Measurements from ENCODE around the gene PRPF19.
A peak's percentile ranks its signal among the peaks of the same experiment; 100 is the strongest.

PRPF19 gene

DNA sequence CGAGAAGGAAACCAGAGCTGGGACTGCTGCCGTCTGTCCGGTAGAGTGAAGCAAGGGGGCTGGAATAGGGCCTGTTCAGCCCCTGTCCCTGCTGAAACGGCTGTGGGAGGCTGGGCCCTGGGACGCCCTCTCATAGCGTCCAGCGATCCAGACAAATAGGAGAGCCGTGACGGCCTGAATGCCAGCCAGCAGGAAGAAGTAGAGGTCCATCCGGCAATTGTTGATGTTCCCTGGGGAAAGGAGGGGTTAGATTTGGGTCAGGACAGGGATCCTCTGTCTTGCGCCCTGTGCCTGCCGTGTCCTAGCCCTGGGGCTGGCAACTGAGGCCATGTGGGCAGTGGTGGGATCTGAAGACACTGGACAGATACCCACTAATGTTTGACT is 30.8 kb upstream of the PRPF19 start:
- no peak for DNase-seq

- no peak for DNase-seq
Measured at GRCh38 chr11:60936467-60937143, 30.2 kb upstream of the PRPF19 start.

DNA sequence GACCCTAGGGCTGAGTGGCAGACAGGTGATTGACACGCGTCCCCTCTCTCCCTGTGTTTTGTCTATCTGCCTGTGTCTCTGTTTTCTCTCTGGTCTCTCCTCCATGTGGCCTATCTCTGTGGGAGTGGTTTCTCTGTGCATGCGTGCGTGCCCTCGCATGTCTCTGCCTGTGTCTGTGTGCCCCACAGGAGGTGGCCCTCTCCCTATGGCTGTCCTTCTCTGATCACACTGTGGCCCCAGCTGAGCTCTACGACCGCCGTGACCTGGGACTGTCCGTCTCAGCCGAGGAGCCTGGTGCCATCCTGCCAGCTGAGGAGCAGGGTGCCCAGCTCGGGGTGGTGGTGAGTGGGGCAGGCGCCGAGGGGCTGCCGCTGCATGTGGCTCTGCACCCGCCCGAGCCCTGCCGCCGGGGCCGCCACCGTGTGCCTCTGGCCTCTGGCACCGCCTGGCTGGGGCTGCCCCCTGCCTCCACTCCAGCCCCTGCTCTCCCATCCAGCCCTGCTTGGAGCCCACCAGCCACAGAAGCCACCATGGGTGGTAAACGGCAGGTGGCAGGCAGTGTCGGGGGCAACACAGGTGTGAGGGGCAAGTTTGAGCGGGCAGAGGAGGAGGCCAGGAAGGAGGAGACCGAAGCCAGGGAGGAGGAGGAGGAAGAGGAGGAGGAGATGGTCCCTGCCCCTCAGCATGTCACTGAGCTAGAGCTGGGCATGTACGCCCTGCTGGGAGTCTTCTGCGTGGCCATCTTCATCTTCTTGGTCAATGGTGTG is 29.5 kb upstream of the PRPF19 start:
- no peak for DNase-seq

DNA sequence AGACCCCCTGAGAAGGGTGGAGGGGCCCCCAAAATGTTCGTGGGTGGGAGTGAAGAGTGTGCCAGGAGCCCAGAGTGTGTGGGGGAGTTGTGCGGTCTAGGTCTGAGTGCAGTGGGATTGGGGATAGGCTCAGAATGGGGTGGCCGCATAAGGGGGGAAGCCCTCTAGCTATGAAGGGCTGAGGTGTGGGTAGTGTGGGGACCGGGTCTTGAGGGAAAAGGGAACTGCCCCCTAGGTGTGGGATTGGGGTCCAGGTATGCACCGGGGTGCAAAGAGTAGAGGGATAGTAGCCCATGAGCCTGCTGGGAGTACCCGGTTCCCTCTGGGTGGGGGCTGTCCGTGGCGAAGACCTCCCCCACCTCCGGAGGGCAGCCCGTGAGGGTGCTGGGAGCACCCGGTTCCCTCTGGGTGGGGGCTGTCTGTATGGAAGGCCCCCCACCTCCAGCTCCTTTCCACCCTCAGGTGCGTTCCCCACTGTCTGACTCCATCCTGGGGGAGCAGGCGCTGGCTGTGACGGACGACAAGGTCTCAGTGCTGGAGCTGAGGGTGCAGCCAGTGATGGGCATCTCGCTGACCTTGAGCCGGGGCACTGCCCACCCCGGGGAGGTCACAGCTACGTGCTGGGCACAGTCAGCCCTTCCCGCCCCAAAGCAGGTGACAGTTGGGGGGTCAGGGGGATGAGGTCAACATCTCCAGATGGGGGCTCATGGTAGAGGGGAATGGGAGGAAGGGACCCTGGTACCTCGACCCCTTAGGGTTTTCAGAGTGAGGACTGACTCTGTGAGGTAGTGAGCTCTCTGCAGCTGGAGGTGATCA is 28.6 kb upstream of the PRPF19 start:
- DNase-seq: no peak

DNA sequence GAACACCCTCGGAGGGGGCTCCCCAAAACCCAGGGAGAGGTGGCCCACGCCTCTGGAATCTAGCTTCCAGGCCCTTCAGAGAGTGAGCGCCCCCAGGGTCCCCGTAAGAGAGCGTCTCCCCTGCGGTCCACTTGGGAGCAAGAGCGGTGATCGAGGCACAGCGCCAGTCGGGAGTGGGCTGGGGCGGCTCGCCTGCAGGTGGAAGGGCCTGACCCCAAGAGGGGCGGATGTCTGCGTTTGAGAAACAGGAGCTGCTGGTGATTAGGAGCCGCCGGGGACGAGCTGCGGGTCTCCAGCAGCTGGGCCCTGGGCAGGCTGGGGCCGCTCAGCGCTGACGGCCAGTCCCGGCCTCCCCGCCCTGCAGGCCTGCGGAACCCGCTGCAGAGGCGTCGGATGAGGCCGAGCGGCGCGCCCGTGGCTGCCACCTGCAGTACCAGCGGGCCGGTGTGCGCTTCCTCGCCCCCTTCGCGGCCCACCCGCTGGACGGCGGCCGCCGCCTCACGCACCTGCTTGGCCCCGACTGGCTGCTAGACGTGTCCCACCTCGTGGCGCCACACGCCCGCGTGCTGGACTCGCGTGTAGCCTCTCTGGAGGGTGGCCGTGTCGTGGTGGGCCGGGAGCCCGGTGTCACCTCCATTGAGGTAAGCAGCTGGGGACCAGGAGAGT is 27.9 kb upstream of the PRPF19 start:
- DNase-seq: no peak

DNA sequence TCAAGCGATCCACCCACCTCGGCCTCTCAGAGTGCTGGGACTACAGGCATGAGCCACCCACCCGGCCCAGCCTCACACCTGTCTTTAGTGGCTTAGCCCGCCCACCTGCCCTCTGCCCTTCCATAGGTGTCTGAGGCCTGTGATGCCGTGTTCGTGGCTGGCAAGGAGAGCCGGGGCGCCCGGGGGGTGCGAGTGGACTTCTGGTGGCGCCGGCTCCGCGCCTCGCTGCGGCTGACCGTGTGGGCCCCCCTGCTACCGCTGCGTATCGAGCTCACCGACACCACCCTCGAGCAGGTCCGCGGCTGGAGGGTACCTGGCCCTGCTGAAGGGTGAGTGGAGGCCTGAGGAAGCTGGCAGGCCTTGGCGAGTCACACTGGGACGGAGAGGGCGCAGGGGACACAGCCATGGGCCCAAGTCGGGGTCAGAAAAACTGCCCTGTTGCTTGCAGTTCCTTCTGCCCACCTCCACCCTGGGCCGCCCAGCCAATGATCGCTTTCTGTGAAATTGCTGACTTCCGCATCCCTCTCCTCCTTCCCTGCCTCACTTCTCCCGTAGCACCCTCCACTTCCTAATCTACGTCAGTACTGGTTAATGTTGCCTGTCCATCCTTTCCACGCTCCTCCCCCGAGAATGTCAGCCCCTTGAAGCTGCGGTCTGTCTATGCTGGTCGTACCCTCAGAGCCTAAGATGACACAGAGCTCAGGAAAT is 27.2 kb upstream of the PRPF19 start:
- no peak for DNase-seq

GRCh38 chr11:60932605-60933356 is 26.4 kb upstream of the PRPF19 start:
- DNase-seq: no peak

- no peak for DNase-seq
Measured at GRCh38 chr11:60931917-60932316, 25.5 kb upstream of the PRPF19 start.

GRCh38 chr11:60930394-60930793 is 24.0 kb upstream of the PRPF19 start:
- DNase-seq: no peak

DNA sequence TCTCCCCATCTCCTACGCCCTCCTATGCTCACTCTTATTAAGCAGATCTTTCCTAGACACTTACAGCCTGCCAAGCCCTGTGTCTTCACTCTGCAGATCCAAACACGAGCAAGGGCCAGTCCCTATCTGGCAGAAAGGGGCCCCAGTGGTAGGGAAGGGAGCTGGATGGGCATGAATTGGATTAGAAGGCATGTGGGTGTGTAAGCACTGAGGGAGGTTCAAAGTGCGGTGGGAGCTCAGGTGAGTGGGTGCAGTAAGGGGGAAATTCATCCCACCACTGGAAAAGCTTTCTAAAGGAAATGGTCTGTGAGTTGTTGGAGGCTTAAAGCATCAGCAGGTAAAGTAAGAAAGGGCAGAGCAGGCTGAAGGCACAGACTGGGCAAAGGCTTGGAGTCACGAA is 23.4 kb upstream of the PRPF19 start:
- DNase-seq: no peak

- no peak for DNase-seq
Measured at GRCh38 chr11:60928563-60929001, 22.2 kb upstream of the PRPF19 start.

- DNase-seq: no peak
Measured at GRCh38 chr11:60927600-60927999, 21.2 kb upstream of the PRPF19 start.

- no peak for DNase-seq
Measured at GRCh38 chr11:60927061-60927592, 20.7 kb upstream of the PRPF19 start.

- peak; percentile 18 for DNase-seq
Measured at GRCh38 chr11:60926500-60926899, 20.1 kb upstream of the PRPF19 start.

- DNase-seq: no peak
Measured at GRCh38 chr11:60925868-60926267, 19.5 kb upstream of the PRPF19 start.

GRCh38 chr11:60924906-60925853 is 18.8 kb upstream of the PRPF19 start:
- DNase-seq: no peak

- peak; percentile 83 for DNase-seq
Measured at GRCh38 chr11:60924110-60924905, 17.9 kb upstream of the PRPF19 start, which contains the start of gene TMEM132A. Gene TMEM132A (plus strand): TSS chr11:60924460. CDS start chr11:60924634, 174 bp downstream.

DNA sequence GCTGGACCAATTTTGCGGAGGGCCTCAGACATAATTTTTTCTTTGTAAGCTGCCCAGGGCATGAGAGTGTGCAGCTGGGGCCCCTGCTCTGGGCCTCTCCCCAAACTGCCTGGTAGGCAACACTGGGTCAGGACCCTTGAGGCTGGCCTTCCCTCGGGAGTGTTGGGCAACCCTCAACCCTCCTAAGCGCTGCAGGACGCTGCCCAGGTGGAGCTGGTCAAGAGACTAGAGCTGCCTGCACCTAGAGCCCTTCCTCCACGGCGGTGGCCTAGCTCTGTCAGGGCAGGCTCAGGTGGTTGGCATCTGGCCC is 17.4 kb upstream of the PRPF19 start:
- DNase-seq: no peak

DNA sequence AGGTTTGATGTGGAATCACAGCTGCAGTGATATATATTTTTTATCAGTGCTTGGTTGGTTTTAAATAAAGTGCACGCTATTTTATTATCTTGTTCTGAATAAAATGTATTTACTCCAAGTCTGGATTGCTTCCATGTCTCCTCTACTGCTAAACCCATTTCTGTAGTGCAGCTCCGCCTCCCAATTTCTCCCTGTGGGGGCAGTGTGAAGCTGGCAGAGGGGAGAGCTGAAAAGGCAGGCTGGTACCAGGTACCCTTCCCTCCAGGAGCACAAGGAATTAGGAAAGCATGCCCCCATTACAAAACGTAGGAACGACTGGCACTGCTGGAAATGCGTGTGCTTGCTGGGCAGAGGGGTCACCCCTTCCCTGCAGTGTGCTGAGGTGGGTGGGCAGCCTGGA is 16.9 kb upstream of the PRPF19 start:
- no peak for DNase-seq

Measured in midbrain (tissue), 1 donor.